ACC112 (cell line): ENCODE data around the gene CLEC4F.

Experiments used
- H2AFZ ChIP-seq: fragments of 200-600 bp; sonication (generic); one replicate; pipeline ENCODE4 v1.6.0; 2017; ENCODE audit warnings: antibody characterized with exemption, low read length; ENCODE audit not compliant: unreplicated experiment
- H3K27ac ChIP-seq: fragments of 200-600 bp; sonication (generic); 2 replicates; pipeline ENCODE4 v1.5.1; 2014; ENCODE audit warnings: low read depth, mild to moderate bottlenecking, antibody characterized with exemption, low read length, moderate library complexity
- H3K27me3 ChIP-seq: fragments of 200-600 bp; sonication (generic); 2 replicates; pipeline ENCODE4 v1.6.1; 2014; ENCODE audit warnings: mild to moderate bottlenecking, antibody characterized with exemption, low read length, moderate library complexity, mixed read lengths; ENCODE audit not compliant: insufficient read depth
- H3K36me3 ChIP-seq: fragments of 200-600 bp; sonication (generic); 2 replicates; pipeline ENCODE4 v1.6.1; 2016; ENCODE audit warnings: mild to moderate bottlenecking, antibody characterized with exemption, low read length, moderate library complexity, mixed read lengths; ENCODE audit not compliant: insufficient read depth
- H3K4me1 ChIP-seq: fragments of 200-600 bp; sonication (generic); one replicate; pipeline ENCODE4 v1.6.1; 2016; ENCODE audit warnings: low read length, mixed read lengths; ENCODE audit not compliant: insufficient read depth, unreplicated experiment, control insufficient read depth
- H3K4me3 ChIP-seq: fragments of 200-600 bp; sonication (generic); 2 replicates; pipeline ENCODE4 v1.5.1; 2014; ENCODE audit warnings: mild to moderate bottlenecking, low read depth, low read length
- H3K79me2 ChIP-seq: fragments of 200-600 bp; sonication (generic); one replicate; pipeline ENCODE4 v1.6.0; 2016; ENCODE audit warnings: low read length; ENCODE audit not compliant: control insufficient read depth, unreplicated experiment, insufficient read depth

CLEC4F gene

GRCh38 chr2:70820499-70820898 lies at the start of gene CLEC4F:
Gene CLEC4F (minus strand): TSS chr2:70820599. CDS start chr2:70820523, 76 bp downstream.
- H2AFZ ChIP-seq, result no peak within 1 kb of the TSS
- no peaks in the 10 kb centered on the region for H3K4me1 ChIP-seq
- peaks cover 81% of the 10 kb centered on the region for H3K27me3 ChIP-seq
- no peaks in the 10 kb centered on the region for H3K79me2 ChIP-seq
- no peak within 1 kb of the TSS for H3K4me3 ChIP-seq
- no peak within 1 kb of the TSS for H3K27ac ChIP-seq
- H3K36me3 ChIP-seq, result no peaks in the 10 kb centered on the region

- Histone ChIP-seq H3K27ac (no peak overlapping the region), H3K27me3 (peaks cover 26% of the 10 kb centered on the region), H3K79me2 (no peaks in the 10 kb centered on the region), H3K4me1 (no peaks in the 10 kb centered on the region), H2AFZ (no peak overlapping the region), H3K4me3 (no peak overlapping the region), H3K36me3 (no peaks in the 10 kb centered on the region)
Observed at GRCh38 chr2:70868970-70869369, 48.6 kb upstream of the CLEC4F start.

- H3K27me3 ChIP-seq, result peaks cover 64% of the 10 kb centered on the region
- no peak overlapping the region for H3K4me3 ChIP-seq
- no peak overlapping the region for H2AFZ ChIP-seq
Observed at GRCh38 chr2:70861777-70862625, 41.6 kb upstream of the CLEC4F start.

GRCh38 chr2:70855667-70856066 lies 35.3 kb upstream of the CLEC4F start:
- Histone ChIP-seq H3K4me1 (no peaks in the 10 kb centered on the region), H2AFZ (no peak overlapping the region), H3K4me3 (no peak overlapping the region), H3K27me3 (peaks cover 66% of the 10 kb centered on the region), H3K27ac (no peak overlapping the region), H3K79me2 (no peaks in the 10 kb centered on the region), H3K36me3 (no peaks in the 10 kb centered on the region)

More at GRCh38 chr2:70861777-70862625, 41.6 kb upstream of the CLEC4F start:
- no peaks in the 10 kb centered on the region for H3K36me3 ChIP-seq
- no peaks in the 10 kb centered on the region for H3K4me1 ChIP-seq
- no peak overlapping the region for H3K27ac ChIP-seq
- H3K79me2 ChIP-seq, result no peaks in the 10 kb centered on the region

GRCh38 chr2:70854411-70854810 lies 34.0 kb upstream of the CLEC4F start:
- Histone ChIP-seq H3K79me2 (no peaks in the 10 kb centered on the region), H2AFZ (no peak overlapping the region), H3K27me3 (peaks cover 61% of the 10 kb centered on the region), H3K36me3 (no peaks in the 10 kb centered on the region), H3K4me3 (no peak overlapping the region), H3K4me1 (no peaks in the 10 kb centered on the region), H3K27ac (no peak overlapping the region)

- Histone ChIP-seq H3K79me2 (no peaks in the 10 kb centered on the region), H2AFZ (no peak overlapping the region), H3K27ac (no peak overlapping the region), H3K4me1 (no peaks in the 10 kb centered on the region), H3K4me3 (no peak overlapping the region), H3K27me3 (peaks cover 60% of the 10 kb centered on the region), H3K36me3 (no peaks in the 10 kb centered on the region)
Observed at GRCh38 chr2:70852824-70853223, 32.4 kb upstream of the CLEC4F start.

- H3K4me3 ChIP-seq, result no peak overlapping the region
- peaks cover 55% of the 10 kb centered on the region for H3K27me3 ChIP-seq
- H3K27ac ChIP-seq, result no peak overlapping the region
- H2AFZ ChIP-seq, result no peak overlapping the region
- H3K4me1 ChIP-seq, result no peaks in the 10 kb centered on the region
- no peaks in the 10 kb centered on the region for H3K79me2 ChIP-seq
- no peaks in the 10 kb centered on the region for H3K36me3 ChIP-seq
Observed at GRCh38 chr2:70851704-70852103, 31.3 kb upstream of the CLEC4F start.

GRCh38 chr2:70850925-70851324 lies 30.5 kb upstream of the CLEC4F start:
- Histone ChIP-seq H3K79me2 (no peaks in the 10 kb centered on the region), H3K4me3 (no peak overlapping the region), H3K27me3 (peaks cover 47% of the 10 kb centered on the region), H3K4me1 (no peaks in the 10 kb centered on the region), H2AFZ (no peak overlapping the region), H3K36me3 (no peaks in the 10 kb centered on the region), H3K27ac (no peak overlapping the region)

- no peaks in the 10 kb centered on the region for H3K79me2 ChIP-seq
- H3K4me3 ChIP-seq, result no peak overlapping the region
- no peak overlapping the region for H3K27ac ChIP-seq
- H2AFZ ChIP-seq, result no peak overlapping the region
- H3K4me1 ChIP-seq, result no peaks in the 10 kb centered on the region
- H3K36me3 ChIP-seq, result no peaks in the 10 kb centered on the region
- peaks cover 41% of the 10 kb centered on the region for H3K27me3 ChIP-seq
Observed at GRCh38 chr2:70842401-70842800, 22.0 kb upstream of the CLEC4F start.

GRCh38 chr2:70837980-70838925 lies 17.9 kb upstream of the CLEC4F start:
- H3K27me3 ChIP-seq, result peaks cover 82% of the 10 kb centered on the region

More at GRCh38 chr2:70837980-70838925, 17.9 kb upstream of the CLEC4F start:
- H2AFZ ChIP-seq, result no peak overlapping the region
- H3K27ac ChIP-seq, result no peak overlapping the region
- no peaks in the 10 kb centered on the region for H3K4me1 ChIP-seq
- no peaks in the 10 kb centered on the region for H3K36me3 ChIP-seq
- H3K79me2 ChIP-seq, result no peaks in the 10 kb centered on the region
- no peak overlapping the region for H3K4me3 ChIP-seq
